ENCODE results near the gene ICE2. TPM values are rescaled to one million over a fixed set of nuclear protein-coding genes. Genes with fewer than 3 reads are reported as not detected.

ICE2 gene
- polyA plus RNA-seq, 1 of the 3 experiments (the other 2 are of a cell fraction) = 19.0 TPM

- no peak for TF ChIP-seq REST (IDR thresholded peaks at IDR 0.05; ENCODE audit: low read depth, low read length)
These were observed 59.2 kb downstream of the ICE2 start (continued) for GRCh38 chr15:60419753-60420152.

- H3K27me3 ChIP-seq (ENCODE audit: insufficient read depth) = no peaks in the 10 kb centered on the region
- no peaks in the 10 kb centered on the region for H3K9me3 ChIP-seq
- no peak for DNase-seq
- H3F3A ChIP-seq (replicated peaks; ENCODE audit: insufficient read depth) = peaks cover 37% of the 10 kb centered on the region
- H4K20me1 ChIP-seq (ENCODE audit: insufficient read depth) = no peaks in the 10 kb centered on the region
- no peak overlapping the region for H3K4me3 ChIP-seq (ENCODE audit: low read depth in 2 of 2, low read length in 1 of 2)
- TF ChIP-seq SIN3A (IDR thresholded peaks at IDR 0.05; ENCODE audit: borderline replicate concordance, low read depth, low read length) (no peak), MEF2A (IDR thresholded peaks at IDR 0.05; ENCODE audit: borderline replicate concordance, low read depth) (no peak), TAF1 (IDR thresholded peaks at IDR 0.05; ENCODE audit: borderline replicate concordance, low read depth, low read length) (no peak), YY1 (IDR thresholded peaks at IDR 0.05; ENCODE audit: low read depth) (no peak), FOSL2 (IDR thresholded peaks at IDR 0.05; ENCODE audit: borderline replicate concordance, low read depth) (no peak), POLR2AphosphoS5 (IDR thresholded peaks at IDR 0.05; ENCODE audit: low read depth, low read length) (no peak), USF2 (IDR thresholded peaks at IDR 0.05; ENCODE audit: borderline replicate concordance, low read depth, low read length) (no peak), GATA2 (CRISPR knock-in tag; IDR thresholded peaks at IDR 0.05) (no peak), TEAD4 (IDR thresholded peaks at IDR 0.05; ENCODE audit: borderline replicate concordance, insufficient read depth) (no peak), ZBTB33 (IDR thresholded peaks at IDR 0.05; ENCODE audit: borderline replicate concordance, low read depth) (no peak), RFX5 (IDR thresholded peaks at IDR 0.05; ENCODE audit: low read length) (no peak), RAD21 (IDR thresholded peaks at IDR 0.05; ENCODE audit: low read length) (no peak), USF1 (IDR thresholded peaks at IDR 0.05; ENCODE audit: borderline replicate concordance, low read depth) (no peak), JUND (IDR thresholded peaks at IDR 0.05) (no peak), NFIC (IDR thresholded peaks at IDR 0.05; ENCODE audit: borderline replicate concordance) (no peak), EP300 (IDR thresholded peaks at IDR 0.05; ENCODE audit: borderline replicate concordance in 1 of 2, low read depth in 1 of 2, low read length in 1 of 2) (no peak), GABPA (IDR thresholded peaks at IDR 0.05; ENCODE audit: low read depth) (no peak), SMC3 (IDR thresholded peaks at IDR 0.05; ENCODE audit: low read depth, low read length) (no peak)
- H3K79me2 ChIP-seq (ENCODE audit: insufficient read depth) = peaks cover 18% of the 10 kb centered on the region
- 94% methylated on average over 3 of the region's 3 CpGs for WGBS (ENCODE audit: low lambda C conversion rate)
- H3K36me3 ChIP-seq (replicated peaks in 1 of 2; ENCODE audit: control insufficient read depth in 1 of 2, insufficient read depth in 2 of 2, low read length in 1 of 2) = no peaks in the 10 kb centered on the region
- H2AFZ ChIP-seq (ENCODE audit: low read depth) = no peak overlapping the region
- H3K9me2 ChIP-seq = no peaks in the 10 kb centered on the region
- no peak overlapping the region for H3K9ac ChIP-seq
- H3K4me1 ChIP-seq (ENCODE audit: control insufficient read depth in 1 of 2, insufficient read depth in 2 of 2, low read depth in 1 of 2, low read length in 1 of 2) = peaks cover 0 to 40% of the 10 kb centered on the region in 2 experiments; a peak in 2 of 4 replicates
- no peak overlapping the region for H3K27ac ChIP-seq (ENCODE audit: low read depth in 2 of 2, low read length in 1 of 2)
- POLR2A ChIA-PET = no interaction called here
- CTCF ChIA-PET = interaction anchor here (0.9 to 1.1 kb wide), 3 partner anchors 11 to 59 kb away, joined by 3 read pairs; no protein-coding TSS in a partner anchor
- no peak overlapping the region for H3K4me2 ChIP-seq
These were observed 60.8 kb downstream of the ICE2 start for GRCh38 chr15:60418096-60418495.
